K562 (cell line): Measurements from ENCODE around the gene CDC20B. TPM values are rescaled to one million over a fixed set of nuclear protein-coding genes. Genes with fewer than 3 reads are reported as not detected.
A peak's percentile ranks its signal among the peaks of the same experiment; 100 is the strongest.

Experiments used
- ARNT ChIP-seq, 2 experiments: fragments of 450-650 bp; IDR thresholded peaks; 2 replicates each; pipeline ENCODE4 v1.6.1; 2016; ENCODE audit warnings: mild to moderate bottlenecking in 1 of 2
- ATF6 ChIP-seq: sonication (generic); formaldehyde crosslinking; IDR thresholded peaks from 2 replicates; pipeline ENCODE4 v1.4.0; 2020; ENCODE audit warnings: mild to moderate bottlenecking, missing genetic modification reagents
- CREBBP ChIP-seq: IDR thresholded peaks from one replicate; pipeline ENCODE4 v1.6.1; 2012; ENCODE audit warnings: low read depth, mild to moderate bottlenecking, control low read depth, inconsistent platforms, low read length
- CXXC5 ChIP-seq: fragments of 250-450 bp; sonication (Bioruptor Pico); IDR thresholded peaks from 2 replicates; pipeline ENCODE4 v1.8.0; 2022; ENCODE audit warnings: inconsistent platforms, mild to moderate bottlenecking, moderate library complexity
- ETV1 ChIP-seq: fragments of 450-650 bp; conservative IDR thresholded peaks from 2 replicates; pipeline ENCODE4 v1.6.1; 2016; ENCODE audit warnings: missing genetic modification characterization, control low read depth, low read depth, missing compliant biosample characterization
- HEY1 ChIP-seq: fragments of 250-450 bp; sonication (Bioruptor Pico); IDR thresholded peaks from 2 replicates; pipeline ENCODE4 v1.5.0; 2020; ENCODE audit warnings: mild to moderate bottlenecking, moderate library complexity, borderline replicate concordance
- KLF1 ChIP-seq: fragments of 450-650 bp; IDR thresholded peaks from 2 replicates; pipeline ENCODE4 v1.6.1; 2016; ENCODE audit warnings: missing genetic modification characterization, missing compliant biosample characterization
- LARP7 ChIP-seq: fragments of 450-650 bp; IDR thresholded peaks from 2 replicates; pipeline ENCODE4 v1.6.1; 2016
- MCM7 ChIP-seq, 2 experiments: fragments of 450-650 bp; IDR thresholded peaks; 2 replicates each; pipeline ENCODE4 v1.6.1; 2016 to 2018
- MXI1 ChIP-seq: IDR thresholded peaks from 2 replicates; pipeline ENCODE4 v1.6.1; 2011; ENCODE audit warnings: low read depth, mild to moderate bottlenecking, improper control_type of control experiment, low read length
- NCOA4 ChIP-seq: fragments of 450-650 bp; IDR thresholded peaks from 2 replicates; pipeline ENCODE4 v1.6.1; 2018; ENCODE audit warnings: mild to moderate bottlenecking; ENCODE audit not compliant: partially characterized antibody
- NR3C1 ChIP-seq: sonication (generic); formaldehyde crosslinking; IDR thresholded peaks from 2 replicates; pipeline ENCODE4 v1.8.1; 2022; ENCODE audit warnings: missing genetic modification reagents
- NRF1 ChIP-seq, 2 experiments: fragments of 450-650 bp; IDR thresholded peaks in 1 of 2; conservative IDR thresholded peaks in 1 of 2; 2 replicates each; pipeline ENCODE4 v1.6.1; 2014; ENCODE audit warnings: mild to moderate bottlenecking in 2 of 2
- RNF219 ChIP-seq: fragments of 250-450 bp; sonication (Bioruptor Pico); IDR thresholded peaks from 2 replicates; pipeline ENCODE4 v1.5.0; 2022; ENCODE audit warnings: mild to moderate bottlenecking
- SAP30 ChIP-seq: fragments of 200-600 bp; sonication (generic); IDR thresholded peaks from 2 replicates; pipeline ENCODE4 v1.6.1; 2012; ENCODE audit warnings: borderline replicate concordance, low read depth, mild to moderate bottlenecking, moderate library complexity, low read length, control low read depth, inconsistent platforms; ENCODE audit not compliant: insufficient read depth, poor library complexity, severe bottlenecking
- SMAD3 ChIP-seq: fragments of 450-650 bp; formaldehyde crosslinking; conservative IDR thresholded peaks from 2 replicates; pipeline ENCODE4 v1.4.0; 2020; ENCODE audit warnings: mild to moderate bottlenecking
- SMARCC2 ChIP-seq: fragments of 450-650 bp; IDR thresholded peaks from 2 replicates; pipeline ENCODE4 v1.6.1; 2017; ENCODE audit warnings: antibody characterized with exemption, moderate library complexity, mild to moderate bottlenecking, low read depth
- SMARCE1 ChIP-seq: fragments of 450-650 bp; IDR thresholded peaks from 2 replicates; pipeline ENCODE4 v1.7.1; 2016; ENCODE audit warnings: mild to moderate bottlenecking
- SRSF7 ChIP-seq: fragments of 200-400 bp; formaldehyde crosslinking; optimal IDR thresholded peaks from 2 replicates; pipeline ENCODE3; 2017; ENCODE audit warnings: mild to moderate bottlenecking, low read depth, low read length
- SRSF9 ChIP-seq: fragments of 200-400 bp; formaldehyde crosslinking; IDR thresholded peaks from 2 replicates; pipeline ENCODE4 v1.6.1; 2017; ENCODE audit warnings: low read depth, low read length, borderline replicate concordance
- TAF15 ChIP-seq: fragments of 200-400 bp; formaldehyde crosslinking; IDR thresholded peaks from 2 replicates; pipeline ENCODE4 v1.6.1; 2017; ENCODE audit warnings: mild to moderate bottlenecking, low read depth, low read length, moderate library complexity
- ZNF347 ChIP-seq: fragments of 450-650 bp; formaldehyde crosslinking; IDR thresholded peaks from 2 replicates; pipeline ENCODE4 v1.4.0; 2020; ENCODE audit warnings: low read depth, mild to moderate bottlenecking, moderate library complexity
- ZNF699 ChIP-seq: fragments of 250-450 bp; sonication (Bioruptor Pico); IDR thresholded peaks from 2 replicates; pipeline ENCODE4 v1.8.0; 2021; ENCODE audit warnings: mild to moderate bottlenecking, moderate library complexity; ENCODE audit not compliant: insufficient replicate concordance
- ZNF717 ChIP-seq: fragments of 250-450 bp; sonication (Bioruptor Pico); IDR thresholded peaks from 2 replicates; pipeline ENCODE4 v1.5.0; 2021
- ZNF778 ChIP-seq: fragments of 450-650 bp; formaldehyde crosslinking; IDR thresholded peaks from 2 replicates; pipeline ENCODE4 v1.4.0; 2020; ENCODE audit warnings: mild to moderate bottlenecking, moderate library complexity
- polyA plus RNA-seq, 8 experiments: library from polyadenylated mRNA; depleted of rRNA in 4 of 8; stranded (reverse) in 5 of 8; unstranded in 3 of 8; fragments of >200 nt; fragmentation: Nextera tagmentation in 2 of 8; fragmentation: Illumina TruSeq in 1 of 8; extraction: Ambion mirVana in 2 of 8; extraction: Trizol in 1 of 8; gene quantifications; 2 replicates each; pipeline versions ENCODE4 v1.2.1 to v1.2.3, GENCODE V29; 2011 to 2014; ENCODE audit warnings: inconsistent platforms in 1 of 8, missing spikeins in 1 of 8
- total RNA-seq, 7 experiments: library from RNA; depleted of rRNA in 6 of 7; stranded (reverse); fragments of >200 nt in 6 of 7; fragmentation: Illumina TruSeq in 2 of 7; extraction: Trizol in 2 of 7; gene quantifications; 2 replicates each; pipeline versions ENCODE4 v1.2.1 to v1.2.3, GENCODE V29; 2011 to 2021; ENCODE audit warnings: low replicate concordance in 1 of 7
- TF ChIP-seq, protein P1 (sequence below): sonication (generic); formaldehyde crosslinking; IDR thresholded peaks from 2 replicates; pipeline ENCODE4 v1.8.0; 2022; ENCODE audit warnings: mild to moderate bottlenecking, low read depth, missing genetic modification reagents

The CDC20B gene
- total and polyA plus RNA-seq, 9 of the 15 experiments (the other 6 are each of a cell fraction or from before 2014, with no cell fraction given): 0.04 TPM; not detected in 8

DNA sequence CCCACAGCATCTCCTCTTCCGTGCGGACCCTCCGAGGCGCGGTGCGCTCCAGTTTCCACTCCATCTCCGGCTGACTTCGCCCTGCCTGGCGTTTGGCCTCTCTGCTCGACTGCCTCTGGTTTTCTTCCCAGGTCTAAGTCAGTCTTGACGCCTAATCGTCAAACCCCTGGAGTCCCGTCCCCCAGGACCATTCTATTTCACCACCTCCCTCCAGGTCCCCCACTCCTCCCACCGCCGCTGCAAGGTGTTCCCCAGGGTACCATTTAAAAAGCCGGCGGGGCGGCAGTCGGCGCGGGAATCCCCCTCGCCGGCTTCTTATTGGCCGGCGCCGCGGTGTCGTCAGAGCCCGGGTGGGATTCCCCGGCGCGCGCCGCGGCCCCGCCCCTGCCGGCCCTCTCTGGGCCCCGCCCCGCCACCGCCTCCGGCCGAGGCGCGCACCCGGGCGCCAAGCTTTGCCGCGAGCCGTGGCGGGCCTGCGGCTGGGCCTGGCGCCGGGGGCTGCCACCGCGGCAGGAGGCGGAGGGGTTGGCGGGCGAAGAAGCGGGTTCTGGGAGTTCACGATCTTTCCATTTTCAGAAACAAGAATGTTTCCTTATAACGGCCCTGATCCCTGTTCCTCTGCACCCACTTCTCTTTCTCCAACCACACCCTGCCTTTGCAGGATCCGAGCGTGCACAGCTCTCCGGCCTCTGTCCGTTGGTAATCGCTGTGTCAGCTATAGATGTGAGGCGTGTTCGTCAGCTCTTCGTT, at the start of gene CDC20B (continued):
- TF ChIP-seq RNF219 (CRISPR knock-in tag) (no peak), MCM7 (IDR thresholded peaks at IDR 0.05) (no peak), HEY1 (CRISPR knock-in tag) (no peak), SRSF9 (no peak), LARP7 (no peak), CREBBP (no peak), NRF1 (conservative IDR thresholded peaks at IDR 0.05 in 1 of 2, IDR thresholded peaks at IDR 0.05 in 1 of 2) (no peak), CXXC5 (CRISPR knock-in tag) (peak; percentile 42), ZNF717 (CRISPR knock-in tag) (no peak), ATF6 (CRISPR knock-in tag) (no peak), SMARCE1 (no peak), SMAD3 (CRISPR knock-in tag) (no peak), ZNF778 (CRISPR knock-in tag) (no peak), NR3C1 (no peak), ETV1 (tag) (no peak), ARNT (IDR thresholded peaks at IDR 0.05) (no peak), SMARCC2 (no peak), ZNF699 (no peak), KLF1 (no peak), NCOA4 (no peak), ZNF347 (no peak), SAP30 (peak; percentile 58), SRSF7 (no peak), TAF15 (no peak), MXI1 (0 out of 2 replicates have a peak, but pooled peaks have one; percentile 11)
- TF ChIP-seq, protein P1, sequence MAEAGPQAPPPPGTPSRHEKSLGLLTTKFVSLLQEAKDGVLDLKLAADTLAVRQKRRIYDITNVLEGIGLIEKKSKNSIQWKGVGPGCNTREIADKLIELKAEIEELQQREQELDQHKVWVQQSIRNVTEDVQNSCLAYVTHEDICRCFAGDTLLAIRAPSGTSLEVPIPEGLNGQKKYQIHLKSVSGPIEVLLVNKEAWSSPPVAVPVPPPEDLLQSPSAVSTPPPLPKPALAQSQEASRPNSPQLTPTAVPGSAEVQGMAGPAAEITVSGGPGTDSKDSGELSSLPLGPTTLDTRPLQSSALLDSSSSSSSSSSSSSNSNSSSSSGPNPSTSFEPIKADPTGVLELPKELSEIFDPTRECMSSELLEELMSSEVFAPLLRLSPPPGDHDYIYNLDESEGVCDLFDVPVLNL (CRISPR knock-in tag): no peak
